Pons (tissue), 1 donor: ENCODE measurements around the gene P2RX4.
"Not testable (repeated sequence)": the region's sequence is repeated elsewhere in the genome, so short reads cannot be mapped to it uniquely, and the experiment has no call there.

ENCODE experiments used
- DNase-seq: peaks from one replicate; pipeline ENCODE4 v3.0.0-alpha.2; 2016; ENCODE audit warnings: low spot score

The P2RX4 gene

DNA sequence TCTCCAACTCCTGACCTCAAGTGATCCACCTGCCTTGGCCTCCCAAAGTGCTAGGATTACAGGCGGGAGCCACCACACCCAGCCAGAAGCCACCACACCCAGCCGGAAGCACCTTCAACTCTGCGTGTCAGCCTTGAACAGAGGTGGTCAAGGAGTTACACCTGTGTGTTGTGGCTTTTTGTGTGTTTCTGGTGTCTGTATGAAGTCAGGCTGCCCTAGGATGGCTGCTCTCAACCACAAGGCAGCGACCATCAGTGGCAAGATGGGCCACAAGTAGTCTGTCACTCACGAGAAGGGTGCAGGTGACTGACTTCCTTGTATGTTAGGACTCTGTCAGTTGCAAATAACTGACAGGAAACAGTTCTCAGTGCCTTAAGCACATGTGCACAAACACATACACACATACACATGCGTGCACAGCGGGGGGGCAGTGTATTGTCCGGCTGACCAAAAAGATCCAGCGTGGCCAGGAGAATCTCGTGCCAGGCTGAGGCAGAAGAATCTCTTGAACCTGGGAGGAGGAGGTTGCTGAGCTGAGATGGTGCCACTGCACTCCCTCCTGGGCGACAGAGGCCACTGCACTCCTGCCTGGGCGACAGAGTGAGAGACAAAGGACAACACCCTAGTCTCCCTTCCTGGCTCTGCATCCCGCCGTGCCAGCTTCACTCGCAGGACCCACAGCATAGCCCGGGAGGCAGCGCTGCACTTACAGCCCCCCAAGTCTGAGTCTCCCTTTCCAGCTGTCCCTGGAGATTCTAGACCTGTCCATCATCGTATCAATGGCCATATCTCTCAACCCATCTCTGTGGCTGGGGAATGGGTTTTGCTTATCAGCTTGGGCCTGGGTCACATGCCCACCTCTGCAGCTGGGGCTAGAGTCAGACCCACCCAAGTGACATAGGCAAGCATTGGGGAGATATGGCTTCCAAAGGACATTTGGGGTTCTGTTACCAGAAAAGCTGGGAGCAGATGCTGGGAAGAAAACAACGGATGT lies 13.7 kb downstream of the P2RX4 start:
- no peak for DNase-seq

GRCh38 chr12:121224591-121224990 lies 14.7 kb downstream of the P2RX4 start:
- DNase-seq: no peak

- no peak for DNase-seq
Observed at GRCh38 chr12:121226399-121226798, 16.5 kb downstream of the P2RX4 start.

GRCh38 chr12:121226871-121227270 lies 16.9 kb downstream of the P2RX4 start:
- not testable (repeated sequence) for DNase-seq

GRCh38 chr12:121227294-121227693 lies 17.4 kb downstream of the P2RX4 start:
- DNase-seq: no peak

GRCh38 chr12:121228919-121229665 lies 19.2 kb downstream of the P2RX4 start:
- no peak for DNase-seq

GRCh38 chr12:121229826-121230537 lies 20.1 kb downstream of the P2RX4 start:
- peak; percentile 58 for DNase-seq

- DNase-seq: no peak
Observed at GRCh38 chr12:121230538-121230907, 20.6 kb downstream of the P2RX4 start.

GRCh38 chr12:121232163-121232562 lies 22.2 kb downstream of the P2RX4 start:
- no peak for DNase-seq

DNA sequence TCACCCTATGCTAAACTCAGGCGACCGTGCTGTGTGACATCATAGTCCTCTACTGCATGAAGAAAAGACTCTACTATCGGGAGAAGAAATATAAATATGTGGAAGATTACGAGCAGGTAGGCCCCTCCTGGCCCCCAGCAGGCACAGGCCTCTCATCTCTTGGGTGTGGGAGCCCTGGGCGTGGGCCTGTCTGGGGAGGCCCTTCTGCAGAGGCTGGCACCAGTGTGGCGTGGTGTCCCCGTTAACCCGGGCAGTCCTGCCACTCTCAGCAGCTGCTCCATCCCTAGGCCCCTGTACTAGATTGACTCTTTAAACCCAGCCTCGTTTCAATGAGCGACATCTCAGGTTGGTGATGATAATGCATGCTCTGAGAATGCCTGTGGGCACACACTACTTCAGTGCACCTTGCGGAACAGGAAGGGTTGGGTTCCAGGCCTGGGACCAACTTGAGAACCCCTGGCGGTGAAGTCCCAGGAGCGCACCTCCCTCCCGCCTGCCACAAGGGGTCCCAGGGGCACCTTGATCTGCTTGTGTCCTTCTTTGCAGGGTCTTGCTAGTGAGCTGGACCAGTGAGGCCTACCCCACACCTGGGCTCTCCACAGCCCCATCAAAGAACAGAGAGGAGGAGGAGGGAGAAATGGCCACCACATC lies 23.2 kb downstream of the P2RX4 start:
- DNase-seq: no peak

GRCh38 chr12:121233628-121234020 lies 23.7 kb downstream of the P2RX4 start:
- DNase-seq: no peak

DNA sequence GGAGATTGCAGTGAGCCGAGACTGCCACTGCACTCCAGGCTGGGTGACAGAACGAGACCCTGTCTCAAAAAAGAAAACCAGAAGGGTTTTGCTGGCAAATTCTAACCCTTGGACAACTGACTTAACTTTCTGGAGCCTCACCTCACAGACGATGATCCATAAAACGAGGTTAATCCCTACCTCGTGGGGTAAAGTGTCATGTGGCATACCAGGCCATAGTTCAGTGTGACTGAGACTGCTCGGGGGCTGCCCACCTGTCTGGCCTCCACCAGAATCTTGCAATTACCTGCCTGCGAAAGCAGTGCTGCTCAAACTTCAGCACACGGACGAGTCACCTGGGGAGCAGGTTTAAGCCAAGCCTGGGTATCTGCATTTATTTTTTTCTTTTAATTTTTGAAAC lies 26.8 kb downstream of the P2RX4 start:
- DNase-seq: no peak

DNA sequence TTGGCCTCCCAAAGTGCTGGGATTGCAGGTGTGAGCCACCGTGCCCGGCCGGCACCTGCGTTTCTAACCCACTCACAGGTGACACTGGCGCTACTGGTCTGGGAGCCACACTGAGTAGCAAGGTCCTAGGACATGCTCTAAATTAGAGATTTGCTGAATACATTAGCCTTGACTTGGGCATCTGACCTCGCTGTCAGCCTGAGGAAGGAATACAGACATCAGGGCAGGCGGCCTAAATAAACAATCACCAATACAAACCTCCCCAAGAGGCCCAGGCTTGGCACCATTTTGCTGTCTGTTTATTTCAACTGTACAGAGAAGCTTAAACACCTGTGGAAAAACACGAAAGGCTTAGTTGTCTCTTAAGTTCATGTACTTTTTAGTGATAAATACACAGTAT lies 27.5 kb downstream of the P2RX4 start:
- no peak for DNase-seq

- no peak for DNase-seq
Observed at GRCh38 chr12:121238086-121238485, 28.2 kb downstream of the P2RX4 start.

DNA sequence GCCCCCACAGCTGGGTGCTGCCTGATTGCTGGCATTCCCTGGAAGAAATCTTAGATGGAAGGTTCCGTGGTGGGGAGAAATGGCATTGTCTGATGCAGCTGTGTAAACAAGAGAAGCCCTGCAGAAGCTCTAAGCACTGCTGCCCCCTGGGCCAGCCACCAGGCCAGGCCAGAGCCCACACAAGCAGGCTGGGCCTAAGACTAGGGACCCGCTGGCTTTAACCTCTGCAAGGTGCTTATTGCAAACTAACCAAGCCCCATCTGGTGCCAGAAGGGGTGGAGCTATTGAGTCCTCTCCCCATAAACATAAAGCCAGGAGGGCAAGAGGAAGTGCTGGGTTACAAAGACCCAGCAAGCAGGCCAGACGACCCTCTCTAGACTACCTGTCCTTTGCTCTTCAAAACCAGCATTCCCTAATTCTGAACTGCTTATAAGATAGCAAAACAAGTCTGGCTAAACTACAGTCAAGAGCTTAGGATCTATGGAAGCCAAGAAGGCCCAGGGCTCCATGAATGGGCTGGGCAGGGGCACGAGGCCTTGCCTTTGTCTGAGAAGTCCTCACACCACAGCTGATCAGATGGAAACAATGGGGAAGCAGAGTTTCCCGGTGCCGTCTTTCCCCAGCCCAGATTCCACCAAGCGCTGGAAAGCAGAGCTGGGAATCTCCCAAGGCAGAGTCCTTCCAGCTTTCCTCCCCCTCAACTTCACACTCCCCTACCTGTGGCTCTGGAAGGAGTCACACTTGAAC lies 28.8 kb downstream of the P2RX4 start:
- DNase-seq: no peak

- DNase-seq: peak; percentile 29
Observed at GRCh38 chr12:121239351-121240061, 29.6 kb downstream of the P2RX4 start.

- DNase-seq: no peak
Observed at GRCh38 chr12:121240062-121240420, 30.1 kb downstream of the P2RX4 start.

GRCh38 chr12:121240484-121241101 lies 30.7 kb downstream of the P2RX4 start:
- peak; percentile 37 for DNase-seq

DNA sequence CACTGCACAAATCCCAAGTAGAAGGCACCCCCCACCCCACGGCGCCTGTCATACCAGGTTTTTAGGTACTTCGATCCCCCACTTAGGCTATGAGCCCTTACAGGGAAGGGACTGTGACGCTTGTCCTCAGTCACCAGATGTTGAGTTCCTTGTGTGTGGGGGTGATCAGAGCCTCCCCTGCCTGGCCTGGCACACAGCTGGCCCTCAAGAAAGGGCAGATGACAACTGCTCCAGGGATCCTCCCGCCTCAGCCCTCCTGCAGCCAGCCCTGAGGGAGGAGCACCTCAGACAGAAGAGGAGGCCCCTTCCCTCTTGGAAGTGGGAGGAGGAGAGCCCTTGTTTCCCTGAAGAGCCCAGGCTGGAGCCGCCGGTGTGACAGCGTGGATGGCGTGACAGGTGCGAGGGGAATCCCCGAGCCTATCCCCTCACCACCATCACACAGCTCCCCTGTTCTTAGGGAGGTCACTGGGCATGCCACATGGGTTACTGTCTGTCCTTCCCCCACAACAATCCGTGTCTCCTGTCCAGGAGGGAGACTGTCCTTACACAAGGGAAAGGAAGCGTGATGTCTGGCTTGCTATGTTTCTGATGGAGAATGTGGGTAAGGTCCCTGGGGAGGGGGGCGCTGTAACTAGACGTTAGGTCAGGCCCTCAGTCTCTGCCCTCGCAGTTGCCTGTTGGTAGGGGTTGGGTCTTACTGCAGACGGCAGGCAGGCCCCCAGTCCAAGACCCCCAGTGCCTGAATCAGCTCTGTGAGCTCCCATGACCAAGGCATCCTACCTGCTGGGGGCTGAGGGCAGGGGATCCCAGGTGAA lies 31.4 kb downstream of the P2RX4 start:
- DNase-seq: no peak
